ENCODE measurements around the gene HOOK1.

GRCh38 chr1:59856725-59857338 is 42.1 kb downstream of the HOOK1 start:
- no peak for TF ChIP-seq CTCF (IDR thresholded peaks at IDR 0.05; ENCODE audit: low read depth, low read length)
- TF ChIP-seq MAX (IDR thresholded peaks at IDR 0.05; ENCODE audit: low read depth, low read length) = no peak
- no peak for TF ChIP-seq POLR2A (IDR thresholded peaks at IDR 0.05; ENCODE audit: extremely low read depth, insufficient read length)
- no peak for TF ChIP-seq MYC (IDR thresholded peaks at IDR 0.05; ENCODE audit: low read depth, low read length)
